EH (cell line): ENCODE data around the gene APBA1.

Experiments
- DNase-seq: peaks from one replicate; pipeline ENCODE4 v3.0.0-alpha.2; 2015; ENCODE audit warnings: low read depth

The APBA1 gene

DNA sequence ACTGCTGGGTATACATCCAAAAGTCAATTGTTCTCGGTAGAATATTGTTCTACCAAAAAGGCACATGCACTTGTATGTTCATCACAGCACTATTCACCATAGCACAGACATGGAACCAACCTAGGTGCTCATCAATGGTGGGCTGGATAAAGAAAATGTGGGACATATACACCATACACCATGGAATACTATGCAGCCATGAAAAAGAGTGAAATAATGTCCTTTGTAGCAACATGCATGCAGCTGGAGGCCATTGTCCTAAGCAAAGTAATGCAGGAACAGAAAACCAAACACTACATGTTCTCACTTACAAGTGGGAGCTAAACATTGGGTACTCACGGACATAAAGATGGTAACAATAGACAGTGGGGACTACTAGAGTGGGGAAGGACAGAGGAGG is 145.5 kb downstream of the APBA1 start:
- no peak for DNase-seq

DNA sequence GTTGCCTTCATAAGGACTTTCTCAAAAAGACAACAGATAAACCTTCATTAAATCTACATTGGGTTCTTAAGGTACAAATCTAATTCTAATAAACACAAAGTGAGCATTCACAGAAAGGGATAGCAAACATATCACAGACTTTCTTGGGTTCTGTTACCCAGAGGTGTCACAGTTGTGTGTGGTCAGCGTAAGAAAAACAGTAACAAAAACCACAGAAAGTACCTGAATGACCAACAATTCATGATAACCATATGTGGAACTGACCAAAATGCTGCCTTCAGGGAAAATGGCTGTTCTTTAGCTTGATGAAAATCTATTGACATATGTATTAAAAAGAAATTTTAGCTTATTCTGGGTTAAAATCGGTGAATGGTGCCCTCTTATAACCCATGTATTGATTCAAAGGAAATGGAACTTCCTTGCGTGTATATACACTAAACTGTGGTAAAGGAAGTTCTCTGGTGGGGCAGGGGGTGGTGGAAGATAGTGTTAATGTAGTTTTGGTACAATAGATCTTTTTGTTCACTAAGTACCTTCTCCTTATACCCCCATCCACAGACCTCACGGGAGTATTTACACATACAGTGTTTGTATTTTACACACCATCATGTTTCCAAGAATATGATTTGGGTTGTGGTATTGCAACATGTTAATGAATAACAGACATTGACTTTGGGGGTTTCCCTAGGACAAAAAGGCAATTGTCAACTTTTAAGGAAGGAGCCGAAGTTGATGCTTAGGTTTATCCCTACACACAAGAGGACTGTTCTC is 152.5 kb downstream of the APBA1 start:
- DNase-seq = no peak

DNA sequence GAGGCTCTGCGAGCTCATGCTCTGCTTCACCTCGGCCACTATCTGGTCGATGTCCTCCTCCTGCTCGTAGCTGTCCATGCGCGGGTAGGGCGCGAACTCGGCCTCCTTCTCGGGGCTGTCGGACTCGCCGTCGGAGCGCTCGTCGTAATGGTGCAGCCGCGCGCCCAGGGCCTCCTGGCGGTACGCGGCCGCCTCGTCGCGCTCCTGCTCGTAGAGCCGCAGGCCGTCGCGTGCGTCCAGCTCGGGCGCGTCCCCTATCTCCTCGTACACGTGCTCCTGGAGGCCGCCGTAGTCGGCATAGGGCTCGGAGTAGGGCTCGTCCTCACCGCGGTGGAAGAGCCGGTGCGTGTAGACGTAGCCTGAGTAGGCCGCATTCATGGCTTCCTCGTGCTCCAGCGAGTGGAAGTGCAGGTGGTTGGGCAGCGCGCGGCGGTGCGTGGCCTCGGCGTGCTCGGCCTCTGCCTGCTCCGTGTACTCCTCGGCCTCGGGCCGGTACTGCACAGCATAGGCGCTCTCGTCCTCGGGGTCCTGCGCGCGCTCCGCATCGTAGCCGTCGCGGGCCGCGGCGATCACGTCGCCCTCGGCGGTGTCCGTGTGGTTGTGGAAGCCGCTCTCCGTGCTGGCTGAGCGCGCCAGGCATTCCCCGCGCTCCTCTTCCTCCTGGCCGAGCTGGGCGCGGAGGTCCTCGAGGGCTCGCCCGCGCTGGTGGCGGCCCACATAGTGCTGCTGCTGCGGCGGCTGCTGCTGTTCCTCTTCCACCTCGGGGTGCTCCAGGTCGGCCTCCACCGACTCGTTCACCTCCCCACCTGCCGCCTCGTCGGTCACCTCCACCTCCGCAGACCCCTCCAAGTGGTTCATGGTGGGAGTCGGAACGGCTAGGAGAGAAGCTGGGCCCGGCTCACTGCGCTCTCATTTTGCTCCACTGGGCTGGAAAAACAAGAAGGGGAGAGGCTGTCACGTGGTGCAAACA is 155.5 kb downstream of the APBA1 start:
- no peak for DNase-seq

DNA sequence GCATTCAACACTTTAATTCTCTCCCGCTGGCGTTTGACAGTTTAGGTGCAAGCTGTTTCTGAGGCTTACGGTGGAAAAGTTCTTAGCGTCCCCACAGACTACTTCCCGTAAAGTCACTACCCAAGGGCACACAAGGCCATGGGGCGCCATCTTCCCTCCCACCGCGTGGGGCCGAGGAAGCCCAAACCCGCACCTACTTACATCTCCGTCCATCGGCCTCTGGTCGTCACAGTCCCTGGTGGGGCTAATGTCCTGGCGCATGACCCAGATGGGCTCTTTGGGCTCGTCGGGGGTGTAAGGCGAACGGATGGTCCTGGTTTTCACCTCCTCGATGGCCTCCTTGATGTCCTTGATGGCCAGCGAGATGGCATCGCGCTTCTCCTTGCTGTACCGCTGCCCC is 156.4 kb downstream of the APBA1 start:
- no peak for DNase-seq

DNA sequence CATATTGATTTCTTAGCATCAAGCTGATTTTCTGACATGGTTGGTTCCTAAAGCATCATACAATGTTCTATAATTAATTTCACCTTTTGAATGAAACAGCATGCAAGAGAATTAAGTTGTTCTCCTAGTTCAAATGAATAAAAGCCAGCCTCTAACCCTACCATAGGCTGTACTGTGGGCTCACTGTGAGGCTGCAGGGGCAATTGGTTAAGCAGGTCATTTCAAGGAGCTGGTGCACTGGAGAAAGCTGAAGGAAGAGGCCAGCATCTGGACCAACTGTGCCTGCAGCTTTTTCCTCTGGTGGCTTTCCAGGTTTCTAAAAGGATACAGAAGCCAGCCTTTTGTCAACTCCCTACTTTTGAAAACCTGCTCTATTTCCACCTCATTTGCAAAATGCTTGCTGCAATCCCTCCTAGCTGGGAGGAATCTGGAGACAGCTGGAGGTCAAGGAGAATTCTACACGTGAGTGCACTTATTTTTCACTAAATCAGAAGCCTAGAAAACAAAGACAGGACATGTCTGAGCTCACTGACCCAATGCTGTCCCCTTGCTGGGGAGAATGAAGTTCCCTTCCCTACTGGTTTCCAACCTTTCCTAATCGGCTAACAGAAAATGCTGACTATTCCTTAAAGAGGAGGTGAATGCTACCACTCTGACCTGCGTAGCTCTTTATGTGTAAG is 158.9 kb downstream of the APBA1 start:
- no peak for DNase-seq

DNA sequence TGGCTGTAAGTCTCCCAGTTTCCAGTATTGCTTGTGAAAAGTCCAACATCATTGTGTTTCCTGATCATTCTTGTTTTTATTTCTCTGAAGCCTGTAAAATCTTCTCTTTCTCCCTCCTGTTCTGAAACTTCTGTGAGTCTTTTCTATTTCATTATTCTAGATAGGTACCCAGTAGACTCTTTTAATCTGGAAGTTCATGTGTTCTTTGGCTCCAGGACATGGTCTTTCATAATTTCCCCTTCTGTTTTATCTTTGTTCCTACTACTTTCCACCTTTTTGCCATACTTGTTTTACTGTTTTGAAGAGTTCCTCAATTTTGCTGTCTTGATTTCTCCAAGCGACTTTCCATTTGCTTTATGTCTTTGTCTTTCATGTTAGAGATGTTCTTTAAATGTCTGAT is 168.1 kb downstream of the APBA1 start:
- DNase-seq = no peak

DNA sequence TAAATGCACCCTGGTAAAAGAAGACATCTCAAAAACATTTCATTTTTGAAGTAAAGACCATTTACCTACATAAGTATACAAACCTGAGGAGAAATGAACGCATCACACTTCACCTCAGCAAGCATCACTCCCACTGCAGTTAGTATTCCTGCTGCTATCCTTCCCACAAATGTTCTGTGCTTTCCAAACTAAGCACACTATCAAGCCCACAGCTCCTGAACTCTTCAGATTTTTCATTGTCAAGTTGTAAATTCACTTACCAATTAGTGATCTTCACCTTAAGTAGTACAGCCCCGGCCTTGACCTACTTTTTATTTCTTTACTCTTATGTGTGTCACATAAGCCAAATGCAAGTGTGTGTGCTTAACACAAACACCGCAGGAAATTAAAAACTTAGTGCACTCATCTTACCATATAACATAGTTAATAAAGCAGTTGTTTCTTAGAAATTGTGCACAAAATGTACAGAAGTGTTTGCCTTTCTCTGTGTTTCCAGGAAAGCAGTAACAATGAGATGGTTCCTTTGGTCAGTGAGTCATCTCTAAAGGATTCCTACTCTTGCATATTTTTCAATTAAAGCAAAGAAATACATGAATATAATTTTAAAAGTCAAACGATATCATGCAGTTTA is 169.4 kb downstream of the APBA1 start:
- peak; percentile 50 for DNase-seq

DNA sequence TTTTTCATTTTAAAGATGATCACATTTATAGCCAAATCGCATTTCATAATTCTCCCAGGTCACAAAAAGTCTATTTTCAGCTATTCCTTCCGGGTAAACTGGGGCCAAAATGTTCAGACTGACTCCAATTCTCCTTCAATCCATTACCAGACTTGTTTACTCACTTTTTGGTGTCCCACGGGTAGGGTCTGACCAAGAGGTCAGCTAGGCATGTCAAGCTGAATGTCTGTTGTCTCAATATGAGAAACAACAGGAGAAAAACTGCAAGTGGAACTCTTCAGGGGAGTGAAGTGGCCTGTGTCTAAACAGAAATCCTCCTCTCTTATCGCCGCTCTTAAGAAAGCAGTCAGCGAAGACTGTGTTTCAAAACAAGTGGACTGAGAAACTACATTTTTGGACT is 171.3 kb downstream of the APBA1 start:
- DNase-seq = no peak

DNA sequence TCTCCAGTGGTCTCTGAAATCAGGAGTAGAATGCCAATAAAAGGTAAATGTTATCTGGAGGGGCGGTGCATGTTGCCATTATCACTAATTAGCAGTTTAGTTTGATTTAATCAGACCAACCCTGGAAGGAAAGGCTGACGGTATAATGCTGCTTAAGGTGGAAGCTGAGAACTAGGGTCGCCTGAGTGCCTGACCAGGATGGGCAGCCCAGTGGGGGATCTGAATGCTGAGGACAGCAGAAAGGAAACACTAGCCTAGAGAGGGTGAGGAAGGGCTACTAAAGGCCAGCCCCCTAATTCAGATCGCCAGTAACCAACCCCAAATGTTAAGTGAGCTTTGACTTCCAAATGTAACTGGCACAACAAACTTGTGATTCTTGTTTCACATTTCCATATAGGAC is 172.2 kb downstream of the APBA1 start:
- DNase-seq = no peak

DNA sequence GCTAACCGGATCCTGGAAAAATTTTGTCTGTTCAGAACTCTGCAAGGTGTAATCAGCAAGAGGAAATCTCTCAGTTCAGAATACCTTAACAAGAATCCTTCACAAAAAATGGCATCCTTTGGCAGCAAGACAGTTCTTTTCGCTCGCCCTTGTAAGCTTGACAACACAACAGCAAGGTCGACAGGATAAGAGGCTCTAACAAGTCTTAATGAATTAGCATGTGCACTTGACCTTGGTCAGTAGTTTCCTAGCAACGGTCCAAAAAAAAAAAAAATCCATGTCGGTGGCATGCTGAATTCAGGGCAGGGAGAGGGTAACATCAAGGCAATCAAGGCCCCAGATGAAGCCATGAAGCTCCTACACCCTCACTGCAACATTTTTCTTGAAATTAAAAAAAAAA is 172.8 kb downstream of the APBA1 start:
- DNase-seq = no peak

DNA sequence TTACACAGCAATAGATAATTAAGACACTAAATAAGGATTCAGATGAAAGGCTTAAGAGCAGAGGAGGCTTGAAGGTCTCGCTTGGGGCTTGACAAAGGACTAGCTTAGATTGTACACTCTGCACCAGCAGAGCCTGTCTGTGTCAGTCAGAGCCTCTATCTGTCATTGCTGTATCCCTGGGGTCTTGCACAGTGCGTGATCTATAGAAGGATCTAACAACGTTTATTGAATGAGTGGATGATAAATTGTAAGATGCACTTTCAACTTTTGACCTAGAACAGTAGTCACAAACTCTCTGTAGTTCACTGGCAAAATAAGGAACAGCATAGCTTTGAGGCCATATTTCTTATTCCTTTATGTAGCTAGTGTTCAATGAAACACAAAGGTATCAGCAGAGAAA is 173.7 kb downstream of the APBA1 start:
- no peak for DNase-seq

DNA sequence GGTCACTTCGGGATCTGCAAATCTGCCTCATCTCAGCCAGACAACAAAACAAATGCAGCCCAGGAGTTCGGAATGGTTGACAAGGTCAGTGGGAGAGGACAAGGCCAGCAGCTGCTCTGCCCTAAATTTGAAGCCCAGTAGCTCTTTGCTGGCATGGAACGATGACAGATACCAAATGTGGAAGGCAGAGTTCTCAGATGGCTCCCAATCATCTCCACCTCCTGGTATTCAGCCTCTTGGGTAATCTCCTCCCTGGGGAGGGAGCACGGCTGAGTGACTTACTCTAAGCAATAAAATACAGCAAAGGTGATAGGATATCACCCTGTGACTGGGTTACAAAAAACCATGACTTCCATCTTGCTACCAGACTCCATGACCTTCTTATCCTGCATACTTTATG is 174.4 kb downstream of the APBA1 start:
- no peak for DNase-seq

DNA sequence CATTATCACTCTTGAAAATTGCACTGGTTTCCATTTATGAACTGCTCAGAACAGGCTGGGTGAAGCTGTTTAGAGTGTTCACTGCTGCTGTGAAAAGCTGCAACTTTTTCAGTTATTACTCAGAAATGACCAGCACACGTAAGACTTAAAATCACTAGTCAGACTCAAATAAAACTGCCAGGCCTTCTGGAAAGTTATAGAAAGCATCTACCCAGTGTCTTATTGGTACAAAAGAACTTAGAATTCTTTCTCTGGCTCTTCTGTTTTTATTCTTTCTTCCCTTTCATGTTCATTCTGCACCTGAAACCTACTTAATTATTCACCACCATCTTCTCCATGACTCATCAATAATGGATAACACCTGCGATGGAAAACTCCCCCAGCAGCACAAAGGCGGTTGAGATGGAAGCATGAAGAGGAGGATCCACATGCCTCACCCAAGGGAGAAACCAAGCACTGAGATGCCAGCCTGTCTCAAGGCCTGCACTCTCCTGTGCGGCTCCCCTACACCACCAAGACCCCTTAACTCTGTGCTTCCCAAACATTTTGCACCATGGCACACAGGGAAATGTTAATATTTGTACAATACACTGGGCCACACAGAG is 175.2 kb downstream of the APBA1 start:
- no peak for DNase-seq

DNA sequence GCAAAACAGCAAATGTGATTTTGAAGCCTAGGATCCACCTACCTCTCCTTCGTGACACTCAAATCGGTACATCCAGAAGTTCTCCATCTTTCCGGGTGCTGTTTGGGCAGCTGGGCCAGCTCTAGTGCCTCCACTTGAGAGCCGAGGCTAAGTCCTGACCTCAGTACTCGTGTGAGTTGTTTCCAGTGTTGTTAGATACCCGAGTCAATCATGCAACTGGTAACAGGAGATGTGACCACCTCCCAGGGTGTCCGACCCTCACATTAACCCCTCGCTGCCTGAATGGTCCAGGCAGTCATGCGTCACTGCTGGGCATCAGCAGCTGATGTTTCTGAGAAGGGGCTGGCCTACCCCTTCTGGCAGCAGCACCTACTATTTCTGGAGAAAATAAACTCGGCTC is 176.9 kb downstream of the APBA1 start:
- no peak for DNase-seq

DNA sequence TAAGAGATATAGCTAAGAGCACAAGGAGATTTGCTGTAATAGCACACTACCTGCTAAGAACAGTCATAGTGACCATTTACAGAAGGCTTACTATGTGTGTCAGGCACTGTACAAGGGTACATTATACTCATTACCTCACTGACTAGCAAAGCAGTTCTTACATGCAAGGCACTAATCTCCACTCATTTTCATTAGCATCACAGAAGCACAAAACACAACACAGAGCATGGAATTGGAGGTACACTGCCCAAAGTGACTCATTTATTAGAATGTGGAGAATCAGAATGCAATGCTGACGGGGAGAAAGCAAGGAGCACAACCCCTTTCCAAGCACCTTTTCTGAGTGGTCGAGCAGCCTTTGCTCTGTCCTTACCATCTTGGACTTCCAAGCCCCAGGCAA is 177.4 kb downstream of the APBA1 start:
- DNase-seq = no peak

DNA sequence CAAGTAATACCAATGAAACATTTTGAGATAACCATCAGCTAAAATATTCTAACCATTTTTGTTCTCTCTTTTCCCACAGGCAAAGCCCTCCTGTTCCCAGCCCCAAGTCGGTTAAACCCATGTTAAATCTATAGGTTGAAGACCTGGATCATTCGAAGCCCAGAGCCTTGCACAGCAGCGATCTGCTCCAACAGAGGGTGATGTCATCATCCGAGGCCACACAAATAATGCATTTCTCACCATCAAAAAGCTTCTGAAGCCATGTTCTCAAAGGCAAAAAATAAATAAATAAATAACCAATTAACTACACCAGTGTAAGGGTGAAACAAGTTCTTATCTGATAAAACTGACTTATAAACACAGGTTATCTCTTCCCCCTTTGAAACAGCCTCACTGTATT is 178.0 kb downstream of the APBA1 start:
- DNase-seq = no peak

DNA sequence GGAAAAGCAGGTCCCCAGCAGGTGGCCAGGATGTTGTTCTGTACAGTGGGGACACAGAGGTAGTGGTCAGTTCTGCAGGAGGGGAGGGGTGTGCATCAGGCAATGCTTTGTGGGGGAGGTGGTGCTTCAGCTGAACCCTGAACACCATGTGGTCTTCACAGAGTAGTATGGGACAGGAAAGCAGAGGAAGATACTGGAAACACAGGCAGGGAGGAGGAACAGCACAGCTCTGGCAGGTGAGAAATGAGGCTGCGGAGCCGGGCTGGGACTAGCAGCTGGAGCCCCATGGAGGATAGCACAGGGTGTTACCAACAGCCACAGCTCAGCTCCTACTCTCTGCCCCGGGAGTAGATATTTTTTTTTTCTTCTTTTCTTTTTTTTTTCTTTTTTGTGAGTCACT is 185.7 kb downstream of the APBA1 start:
- DNase-seq = no peak

DNA sequence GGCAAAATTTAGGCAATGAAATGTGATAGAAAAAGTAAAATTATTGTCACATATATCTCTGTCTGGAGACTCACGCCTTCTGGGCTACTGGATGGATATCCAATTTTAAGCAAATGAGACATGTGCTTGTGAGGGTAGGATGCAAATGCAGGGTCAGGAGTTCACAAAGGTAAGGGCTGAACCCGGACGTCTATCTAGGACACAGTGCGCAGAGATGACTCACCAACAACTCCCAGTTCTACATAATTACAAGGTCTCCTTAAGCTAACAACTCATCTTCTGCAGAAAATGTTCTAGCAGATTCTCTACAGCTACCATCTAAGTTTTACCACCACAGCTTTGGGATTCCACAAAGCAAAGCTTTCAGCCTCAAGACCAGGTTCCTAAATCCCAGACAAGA is 186.7 kb downstream of the APBA1 start:
- no peak for DNase-seq

DNA sequence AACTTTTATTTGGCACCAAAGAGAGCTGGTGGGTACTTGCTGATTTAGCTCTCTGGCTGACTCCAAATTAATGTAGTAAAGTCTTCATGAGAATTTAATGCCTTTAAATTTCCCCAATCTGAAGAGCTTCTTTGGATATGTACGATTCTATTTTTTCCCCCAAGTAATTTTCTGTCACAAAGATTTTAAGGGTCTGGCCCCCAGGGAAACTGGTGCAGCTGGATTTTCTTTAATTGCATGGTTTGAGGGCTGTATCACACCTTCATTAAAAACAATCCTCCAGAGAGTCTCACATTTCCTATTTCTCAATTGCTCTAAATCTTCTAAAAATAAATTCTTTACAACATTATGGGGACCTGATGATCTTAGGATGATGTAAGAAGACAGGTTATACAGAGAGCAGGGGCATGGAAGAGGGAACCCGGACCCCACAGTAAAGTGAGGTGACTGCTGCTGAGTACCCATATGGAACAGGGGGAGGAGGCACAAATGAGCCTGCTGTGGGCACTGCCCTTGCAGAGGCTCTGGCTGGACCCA is 188.2 kb downstream of the APBA1 start:
- no peak for DNase-seq

DNA sequence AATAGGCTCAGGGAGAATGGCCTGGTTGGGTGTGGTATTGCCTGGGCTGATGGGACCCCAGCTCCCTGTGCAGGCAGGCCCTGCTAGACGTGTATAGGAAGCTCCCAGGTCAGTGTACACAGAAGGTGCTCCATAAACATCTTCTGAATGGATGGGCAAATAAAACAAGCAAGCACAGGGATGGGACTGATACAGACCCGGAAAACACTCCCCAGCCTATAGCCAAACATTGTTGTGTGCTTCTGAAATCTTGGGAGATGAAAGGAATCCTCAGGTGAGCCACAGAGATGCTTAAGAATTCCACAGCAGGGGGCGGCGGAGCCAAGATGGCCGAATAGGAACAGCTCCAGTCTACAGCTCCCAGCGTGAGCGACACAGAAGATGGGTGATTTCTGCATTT is 195.4 kb downstream of the APBA1 start:
- DNase-seq = no peak

DNA sequence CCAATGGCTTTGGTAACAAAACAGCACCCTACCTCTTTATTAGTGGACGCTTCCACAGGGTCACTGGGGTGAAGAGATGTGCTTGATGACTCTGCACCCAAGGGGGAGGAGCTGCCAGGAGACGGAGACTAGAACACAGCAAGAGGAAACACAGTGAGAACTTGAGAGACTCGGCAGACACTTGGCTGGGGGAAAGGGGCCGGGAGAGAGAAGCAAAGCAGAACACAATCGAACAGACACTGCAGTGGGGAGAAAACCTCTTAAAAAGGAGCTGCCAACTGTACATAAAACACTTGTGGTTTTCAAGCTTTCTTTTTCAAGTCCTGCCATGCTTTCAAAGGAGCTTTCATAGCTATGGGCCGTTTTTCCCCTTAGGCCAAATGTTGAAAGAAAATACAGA is 196.2 kb downstream of the APBA1 start:
- DNase-seq = no peak

DNA sequence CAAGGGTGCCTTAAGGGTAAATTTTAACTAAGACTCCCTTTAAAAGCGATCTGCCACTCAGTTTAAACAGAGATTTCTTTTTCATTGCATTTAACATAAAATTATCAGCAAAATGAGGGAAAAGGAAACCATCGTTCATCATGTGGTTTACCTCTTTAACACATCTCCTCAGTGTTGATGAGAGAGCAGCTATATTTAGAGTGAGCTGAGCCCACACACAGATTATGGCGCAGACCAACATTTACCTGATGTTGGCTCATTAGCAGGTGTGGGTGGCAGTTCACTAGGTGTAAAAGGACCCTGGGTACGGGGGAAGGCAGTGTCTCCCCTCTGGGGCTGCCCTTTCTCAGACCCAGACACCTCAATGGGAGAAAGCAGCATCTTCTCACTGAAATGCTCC is 197.3 kb downstream of the APBA1 start:
- no peak for DNase-seq
